NT2/D1 (cell line): ENCODE results near the gene CFAP61.

ENCODE experiments used
- DNase-seq: peaks from one replicate; pipeline ENCODE4 v3.0.0-alpha.2; 2011; ENCODE audit warnings: low read depth, low spot score
- H3K27me3 ChIP-seq: 2 replicates; pipeline ENCODE4 v1.6.0; 2011; ENCODE audit warnings: mild to moderate bottlenecking; ENCODE audit not compliant: insufficient read length, insufficient read depth
- H3K36me3 ChIP-seq: 2 replicates; pipeline ENCODE4 v1.6.1; 2011; ENCODE audit warnings: mild to moderate bottlenecking, low read length, mixed read lengths; ENCODE audit not compliant: insufficient read depth, insufficient read length
- H3K4me1 ChIP-seq: 2 replicates; pipeline ENCODE4 v1.5.1; 2011; ENCODE audit not compliant: insufficient read depth, insufficient read length
- H3K4me3 ChIP-seq: 2 replicates; pipeline ENCODE4 v1.5.1; 2011; ENCODE audit warnings: low read depth; ENCODE audit not compliant: insufficient read length
- H3K9ac ChIP-seq: 2 replicates; pipeline ENCODE4 v1.6.0; 2011; ENCODE audit warnings: low read depth; ENCODE audit not compliant: insufficient read length
- H3K9me3 ChIP-seq: 2 replicates; pipeline ENCODE4 v1.5.1; 2011; ENCODE audit warnings: mild to moderate bottlenecking, low read length; ENCODE audit not compliant: insufficient read depth
- SUZ12 ChIP-seq: IDR thresholded peaks from 2 replicates; pipeline ENCODE4 v1.6.1; 2011; ENCODE audit not compliant: insufficient read length, insufficient read depth; ENCODE audit errors: extremely low read depth
- YY1 ChIP-seq: IDR thresholded peaks from 2 replicates; pipeline ENCODE4 v1.6.1; 2011; ENCODE audit not compliant: insufficient read length, insufficient read depth
- ZNF274 ChIP-seq: IDR thresholded peaks from 2 replicates; pipeline ENCODE4 v1.6.1; 2011; ENCODE audit warnings: mild to moderate bottlenecking, low read depth, low read length

CFAP61 gene

DNA sequence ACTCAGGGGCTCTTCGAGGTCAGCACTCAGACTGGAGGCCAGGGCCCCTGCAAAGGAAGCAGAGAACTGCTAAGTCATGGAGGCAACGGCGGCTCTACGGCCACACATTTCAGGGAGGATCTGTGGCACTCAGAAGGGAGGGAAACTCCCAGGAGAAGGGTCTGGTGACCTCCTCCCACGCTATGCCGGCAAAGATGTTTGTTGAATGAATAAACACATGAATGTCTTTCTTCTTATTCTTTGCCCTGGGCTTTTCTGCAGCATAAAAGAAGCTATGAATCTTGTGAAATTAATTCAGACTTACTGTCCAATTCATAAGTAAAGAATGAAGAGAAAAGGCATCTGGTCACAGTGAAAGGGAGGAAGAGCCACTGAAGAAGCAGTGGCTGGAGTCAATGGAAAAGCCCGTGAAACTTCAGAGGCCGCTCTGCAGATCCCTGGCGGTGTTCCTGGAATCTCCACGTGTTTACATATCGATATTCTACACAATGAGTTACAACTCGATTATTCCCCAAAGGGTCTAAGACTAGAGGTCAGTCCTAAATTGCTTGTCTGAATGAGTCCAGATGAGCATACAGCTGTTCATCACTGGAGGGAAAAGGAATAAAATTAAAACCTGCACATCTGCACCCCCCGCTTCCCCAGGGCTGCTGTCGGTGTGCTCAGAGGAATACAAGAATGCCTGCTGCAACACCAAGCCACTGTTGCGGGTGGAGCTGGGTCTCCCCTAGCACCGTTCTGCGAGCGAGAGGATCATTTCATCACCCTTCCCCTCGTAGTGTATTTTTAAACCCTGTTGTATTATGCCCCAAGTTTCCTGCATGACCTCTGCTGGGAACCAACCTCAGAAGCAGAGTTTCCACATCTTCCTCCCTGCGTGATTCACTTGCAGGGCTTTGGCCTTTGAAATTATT lies 341.1 kb downstream of the CFAP61 start:
- DNase-seq, result no peak
- peaks cover 5% of the 10 kb centered on the region for H3K4me1 ChIP-seq
- no peaks in the 10 kb centered on the region for H3K36me3 ChIP-seq
- no peaks in the 10 kb centered on the region for H3K27me3 ChIP-seq
- H3K9ac ChIP-seq, result no peak overlapping the region
- TF ChIP-seq YY1 (no peak), SUZ12 (no peak)
- H3K9me3 ChIP-seq, result no peaks in the 10 kb centered on the region
- no peak overlapping the region for H3K4me3 ChIP-seq

DNA sequence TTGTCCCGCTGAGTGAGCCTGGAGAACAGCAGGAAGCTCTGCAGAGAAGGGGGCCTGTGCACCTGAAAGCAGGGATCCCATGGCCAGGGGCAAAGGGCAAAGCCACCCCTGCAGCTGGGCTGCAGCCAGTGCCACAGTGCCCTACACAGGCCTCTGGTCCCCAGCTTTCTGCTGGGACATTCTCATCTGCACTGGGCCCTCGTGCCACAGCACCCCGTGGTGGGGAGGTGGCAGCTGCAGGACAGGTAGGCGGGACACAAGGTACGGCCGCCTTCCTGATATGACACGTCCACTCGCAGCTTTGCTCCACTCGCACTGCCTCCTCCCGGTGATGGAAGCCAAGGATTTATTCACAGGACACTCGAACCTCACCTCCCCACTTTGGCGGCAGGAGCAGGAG lies 342.8 kb downstream of the CFAP61 start:
- H3K36me3 ChIP-seq, result no peaks in the 10 kb centered on the region
- H3K4me3 ChIP-seq, result no peak overlapping the region
- H3K4me1 ChIP-seq, result peaks cover 5% of the 10 kb centered on the region
- no peaks in the 10 kb centered on the region for H3K27me3 ChIP-seq
- no peak for DNase-seq
- no peak for TF ChIP-seq SUZ12
- TF ChIP-seq YY1, result no peak
- no peak for TF ChIP-seq ZNF274
- no peaks in the 10 kb centered on the region for H3K9me3 ChIP-seq
- no peak overlapping the region for H3K9ac ChIP-seq

DNA sequence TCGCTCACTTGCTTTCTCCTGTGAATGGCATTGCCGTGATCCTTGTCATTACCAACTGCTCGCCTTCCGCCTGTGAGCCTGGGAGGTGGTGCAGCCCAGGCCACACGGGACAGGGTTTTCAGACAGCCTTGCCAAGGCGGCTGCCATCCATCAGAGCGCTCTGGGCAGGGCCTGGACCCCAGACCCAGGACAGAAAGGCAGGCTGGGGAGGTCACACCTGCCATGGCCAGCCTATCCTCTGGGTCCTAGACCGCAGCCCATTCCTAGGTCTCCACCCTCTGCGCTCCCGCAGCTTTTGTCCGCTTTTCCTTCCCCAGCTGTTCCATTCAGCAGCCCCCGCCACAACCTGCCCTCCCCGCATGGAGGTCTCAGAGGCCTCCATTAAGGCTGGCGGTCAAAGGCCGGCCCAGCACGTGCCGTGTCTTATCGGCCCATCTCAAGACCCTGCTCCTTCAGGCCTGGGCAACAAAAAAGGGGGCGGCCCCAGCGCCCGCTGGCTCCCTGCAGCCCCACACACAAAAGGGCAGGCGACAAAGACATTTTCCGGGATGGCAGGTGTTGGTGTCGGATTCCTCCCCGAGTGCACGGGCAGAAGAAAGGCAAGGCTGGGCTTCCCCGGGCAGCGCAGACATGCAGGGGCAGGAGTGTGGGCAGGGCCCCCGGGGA lies 343.7 kb downstream of the CFAP61 start:
- Histone ChIP-seq H3K9me3 (no peaks in the 10 kb centered on the region), H3K4me3 (no peak overlapping the region), H3K9ac (no peak overlapping the region), H3K36me3 (no peaks in the 10 kb centered on the region), H3K4me1 (peaks cover 5% of the 10 kb centered on the region), H3K27me3 (no peaks in the 10 kb centered on the region)
- no peak for TF ChIP-seq ZNF274
- TF ChIP-seq YY1, result no peak
- no peak for TF ChIP-seq SUZ12
- no peak for DNase-seq

DNA sequence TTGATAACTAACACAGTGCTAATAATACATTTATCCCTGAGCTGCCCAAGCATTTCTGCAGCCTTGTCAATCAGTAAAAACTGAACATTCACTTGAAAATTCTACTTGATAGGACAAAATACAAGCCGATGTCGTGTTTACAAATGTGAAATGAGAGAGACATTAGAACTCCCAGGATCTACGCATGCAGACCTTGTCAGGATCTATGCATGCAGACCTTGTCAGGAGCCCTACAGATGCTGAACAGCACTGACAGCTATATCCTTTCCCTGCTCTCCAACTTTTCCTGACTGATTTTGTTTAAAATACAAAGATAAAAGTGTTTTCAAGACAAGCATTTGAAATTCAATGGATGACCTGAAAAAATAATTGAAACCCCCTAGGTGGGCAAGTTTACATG lies 344.5 kb downstream of the CFAP61 start:
- H3K27me3 ChIP-seq, result no peaks in the 10 kb centered on the region

DNA sequence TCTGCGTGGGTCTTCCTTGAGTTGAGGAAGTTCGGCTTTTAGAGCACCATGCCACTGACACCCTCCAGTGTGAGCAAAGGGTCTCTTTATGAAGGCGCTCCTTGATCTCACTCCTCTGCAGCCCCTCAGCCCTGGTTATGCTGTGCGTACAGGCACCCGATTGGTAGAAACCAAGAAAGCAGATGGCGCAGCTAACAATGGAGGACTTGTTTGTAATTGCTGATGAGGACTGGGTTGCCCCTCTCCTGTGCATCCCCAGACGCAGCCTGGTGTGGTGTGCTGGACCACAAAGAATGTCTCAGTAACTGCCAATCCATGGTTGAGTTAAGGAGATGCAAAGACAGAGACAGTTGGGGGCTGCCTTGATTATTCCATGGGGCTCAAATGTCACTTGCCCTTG lies 345.8 kb downstream of the CFAP61 start:
- H3K4me3 ChIP-seq, result no peak overlapping the region
- no peak overlapping the region for H3K9ac ChIP-seq
- no peak for TF ChIP-seq YY1
- H3K4me1 ChIP-seq, result peaks cover 4% of the 10 kb centered on the region
- H3K27me3 ChIP-seq, result no peaks in the 10 kb centered on the region
- no peaks in the 10 kb centered on the region for H3K9me3 ChIP-seq
- H3K36me3 ChIP-seq, result no peaks in the 10 kb centered on the region
- no peak for DNase-seq

More for the DNA sequence above, 344.5 kb downstream of the CFAP61 start:
- Histone ChIP-seq H3K4me3 (no peak overlapping the region), H3K4me1 (peaks cover 5% of the 10 kb centered on the region), H3K9ac (no peak overlapping the region), H3K9me3 (no peaks in the 10 kb centered on the region), H3K36me3 (no peaks in the 10 kb centered on the region)
- TF ChIP-seq YY1 (no peak), ZNF274 (no peak), SUZ12 (no peak)
- no peak for DNase-seq

DNA sequence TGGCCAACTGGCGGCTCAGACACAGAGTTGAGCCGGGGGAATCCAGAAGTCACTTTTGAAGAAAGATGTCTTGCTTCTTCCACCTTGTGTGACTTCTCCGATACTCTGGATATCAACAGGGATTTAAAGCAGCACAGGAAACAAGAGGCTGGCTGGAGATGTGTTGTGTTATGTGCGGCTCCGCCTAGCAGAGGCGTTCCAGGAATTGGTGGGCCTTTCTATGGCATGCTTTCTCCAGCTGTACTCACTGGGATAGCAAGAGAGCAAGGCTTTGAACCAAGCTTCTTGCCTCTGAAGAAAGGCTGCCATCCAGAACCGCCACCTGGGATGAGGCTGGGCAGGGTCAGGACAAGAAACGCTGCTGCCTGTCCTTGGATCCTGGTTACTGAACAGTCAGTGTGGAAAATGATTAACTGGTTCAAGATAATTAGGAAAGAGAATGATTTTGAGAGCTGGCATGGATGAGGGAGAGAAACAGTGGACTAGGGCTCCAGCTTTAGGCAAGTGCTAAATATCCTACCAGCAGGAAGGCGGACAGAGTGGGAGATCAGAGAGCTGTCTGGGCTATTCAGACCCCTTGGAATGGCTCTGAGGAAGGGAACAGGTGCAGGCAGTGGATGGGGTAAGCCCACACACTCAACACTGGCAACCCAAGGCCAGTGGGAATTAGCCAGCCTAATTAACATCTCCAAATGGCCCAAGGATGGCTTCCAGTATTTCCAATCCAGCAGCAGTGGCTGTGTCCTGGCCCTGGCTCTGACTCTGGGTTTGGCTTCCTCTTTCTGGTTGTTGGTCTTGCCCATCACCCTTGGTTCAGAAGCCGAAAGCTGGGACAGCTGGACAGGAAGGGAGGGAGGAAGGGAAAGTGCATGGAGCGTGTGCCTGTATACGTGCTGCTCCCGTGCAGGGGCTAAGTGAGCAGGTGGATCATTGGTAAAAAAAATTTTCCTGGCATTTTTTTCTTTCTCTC lies 347.5 kb downstream of the CFAP61 start:
- no peak for DNase-seq
- TF ChIP-seq SUZ12 (no peak), ZNF274 (no peak), YY1 (no peak)
- Histone ChIP-seq H3K9me3 (no peaks in the 10 kb centered on the region), H3K4me3 (no peak overlapping the region), H3K27me3 (no peaks in the 10 kb centered on the region), H3K36me3 (no peaks in the 10 kb centered on the region), H3K4me1 (peaks cover 4% of the 10 kb centered on the region), H3K9ac (no peak overlapping the region)

DNA sequence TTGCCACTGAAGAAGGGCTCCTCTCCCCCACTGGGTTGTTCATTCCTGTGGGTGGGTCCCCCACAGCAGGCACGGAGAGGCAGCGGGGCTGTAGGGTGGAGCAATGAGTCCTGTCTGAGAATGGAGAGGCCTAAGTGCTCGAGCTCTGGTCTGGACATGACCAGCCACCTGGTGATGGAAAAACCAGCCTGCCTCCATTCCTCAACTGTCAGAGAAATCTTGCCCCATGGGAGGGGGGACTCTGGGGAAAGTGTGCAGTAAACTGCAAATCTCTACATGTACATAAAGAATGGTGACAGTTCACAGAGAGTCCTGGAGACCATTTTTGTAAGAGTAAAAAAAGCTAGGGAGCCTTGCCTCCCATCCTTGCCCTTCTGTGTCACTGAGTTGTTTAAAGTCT lies 349.7 kb downstream of the CFAP61 start:
- no peak for DNase-seq
- H3K27me3 ChIP-seq, result no peaks in the 10 kb centered on the region
- H3K9ac ChIP-seq, result no peak overlapping the region
- TF ChIP-seq ZNF274 (no peak), YY1 (no peak), SUZ12 (no peak)
- no peak overlapping the region for H3K4me3 ChIP-seq
- peaks cover 2% of the 10 kb centered on the region for H3K4me1 ChIP-seq
- H3K36me3 ChIP-seq, result no peaks in the 10 kb centered on the region
- H3K9me3 ChIP-seq, result no peaks in the 10 kb centered on the region
